Stimulated activated CD4-positive, alpha-beta T cell treated with anti-CD3 and anti-CD28 coated beads, TNF-alpha, amount 100 ng/mL, for 4 hours (primary cell): ENCODE data around the gene EXD3.
"Not testable (repeated sequence)": the region's sequence is repeated elsewhere in the genome, so short reads cannot be mapped to it uniquely, and the experiment has no call there.

ENCODE experiments used
- DNase-seq, 3 experiments: peaks; one replicate each; pipeline ENCODE4 v3.0.0-alpha.2; 2020; ENCODE audit warnings: low read depth in 3 of 3

The EXD3 gene

GRCh38 chr9:137339908-137340462 lies 83.0 kb downstream of the EXD3 start:
- not testable (repeated sequence) for DNase-seq

- DNase-seq = no peak
Measured at GRCh38 chr9:137339045-137339907, 83.7 kb downstream of the EXD3 start.

GRCh38 chr9:137336735-137337134 lies 86.2 kb downstream of the EXD3 start:
- no peak for DNase-seq

- no peak for DNase-seq
Measured at GRCh38 chr9:137333016-137333671, 89.8 kb downstream of the EXD3 start.

- DNase-seq = no peak
Measured at GRCh38 chr9:137331929-137332328, 91.0 kb downstream of the EXD3 start.

- DNase-seq = no peak
Measured at GRCh38 chr9:137330689-137331088, 92.3 kb downstream of the EXD3 start.

DNA sequence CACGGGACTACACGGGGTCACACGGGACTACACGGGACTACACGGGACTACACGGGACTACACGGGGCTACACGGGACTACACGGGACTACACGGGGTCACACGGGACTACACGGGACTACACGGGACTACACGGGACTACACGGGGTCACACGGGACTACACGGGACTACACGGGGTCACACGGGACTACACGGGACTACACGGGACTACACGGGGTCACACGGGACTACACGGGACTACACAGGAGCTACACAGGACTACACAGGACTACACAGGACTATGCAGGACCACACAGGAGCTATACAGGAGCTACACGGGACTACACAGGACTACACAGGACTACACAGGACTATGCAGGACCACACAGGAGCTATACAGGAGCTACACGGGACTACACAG lies 93.4 kb downstream of the EXD3 start:
- DNase-seq = not testable (repeated sequence)

GRCh38 chr9:137327641-137328550 lies 95.1 kb downstream of the EXD3 start:
- not testable (repeated sequence) for DNase-seq

DNA sequence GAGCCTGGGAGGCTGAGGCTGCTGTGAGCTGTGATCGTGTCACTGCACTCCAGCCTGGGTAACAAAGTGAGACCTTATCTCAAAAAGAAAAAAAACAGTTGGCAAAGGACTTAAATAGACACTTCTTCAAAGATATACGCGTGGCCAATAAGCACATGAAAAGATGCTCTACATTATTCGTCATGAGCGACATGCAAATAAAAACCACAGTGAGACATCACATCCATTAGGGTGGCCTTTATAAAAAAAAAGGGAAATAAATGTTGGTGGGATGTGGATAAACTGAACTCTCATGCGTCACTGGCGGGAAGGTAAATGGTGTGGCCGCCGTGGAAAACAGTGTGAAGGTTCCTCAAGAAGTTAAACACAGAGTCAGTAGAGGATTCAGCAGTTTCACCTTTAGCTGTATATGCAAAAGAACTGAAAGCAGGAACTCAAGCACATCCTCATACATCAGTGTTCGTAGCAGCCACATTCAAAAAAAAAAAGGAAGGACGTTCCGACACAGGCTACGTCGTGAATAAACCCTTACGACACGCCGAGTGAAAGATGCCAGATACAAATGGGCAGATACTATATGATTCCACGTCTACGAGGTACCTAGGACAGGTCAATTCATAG lies 96.4 kb downstream of the EXD3 start:
- DNase-seq = no peak

DNA sequence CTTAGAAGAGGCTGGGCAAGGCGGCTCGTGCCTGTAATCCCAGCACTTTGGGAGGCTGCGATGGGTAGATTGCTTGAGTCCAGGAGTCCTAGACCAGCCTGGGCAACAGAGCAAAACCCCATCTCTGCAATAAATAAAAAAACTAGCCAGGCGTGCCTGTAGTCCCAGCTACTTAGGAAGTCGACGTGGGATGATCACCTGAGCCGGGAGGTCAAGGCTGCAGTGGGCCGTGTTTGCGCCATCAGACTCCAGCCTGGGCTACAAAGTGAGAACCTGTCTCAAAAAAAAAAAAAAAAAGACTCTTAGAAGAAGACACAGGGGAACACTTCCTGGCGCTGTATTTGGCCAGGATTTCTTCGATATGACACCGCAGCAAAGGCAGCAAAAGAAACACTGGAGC lies 97.2 kb downstream of the EXD3 start:
- DNase-seq = no peak

DNA sequence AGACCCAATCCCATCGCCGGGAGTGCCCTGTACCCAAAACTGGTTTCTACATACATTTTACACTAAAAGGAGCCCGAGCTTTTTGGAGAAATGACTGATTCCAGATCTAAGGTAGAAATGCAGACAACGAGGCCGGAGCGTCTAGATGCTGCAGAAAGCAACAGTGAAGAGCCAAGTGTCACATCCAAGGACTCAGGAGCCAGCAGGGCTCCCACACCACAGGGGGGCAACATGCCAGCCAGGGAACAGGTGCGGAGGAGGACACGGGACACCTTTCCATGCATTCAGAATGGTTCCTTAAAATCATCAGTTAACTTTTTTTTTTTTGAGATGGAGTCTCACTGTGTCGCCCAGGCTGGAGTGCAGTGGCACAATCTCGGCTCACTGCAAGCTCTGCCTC lies 97.8 kb downstream of the EXD3 start:
- DNase-seq = no peak

GRCh38 chr9:137323531-137324331 lies 99.2 kb downstream of the EXD3 start:
- DNase-seq = no peak

GRCh38 chr9:137321726-137322361 lies 101.1 kb downstream of the EXD3 start:
- no peak for DNase-seq

GRCh38 chr9:137320555-137321384 lies 102.2 kb downstream of the EXD3 start:
- no peak for DNase-seq

DNA sequence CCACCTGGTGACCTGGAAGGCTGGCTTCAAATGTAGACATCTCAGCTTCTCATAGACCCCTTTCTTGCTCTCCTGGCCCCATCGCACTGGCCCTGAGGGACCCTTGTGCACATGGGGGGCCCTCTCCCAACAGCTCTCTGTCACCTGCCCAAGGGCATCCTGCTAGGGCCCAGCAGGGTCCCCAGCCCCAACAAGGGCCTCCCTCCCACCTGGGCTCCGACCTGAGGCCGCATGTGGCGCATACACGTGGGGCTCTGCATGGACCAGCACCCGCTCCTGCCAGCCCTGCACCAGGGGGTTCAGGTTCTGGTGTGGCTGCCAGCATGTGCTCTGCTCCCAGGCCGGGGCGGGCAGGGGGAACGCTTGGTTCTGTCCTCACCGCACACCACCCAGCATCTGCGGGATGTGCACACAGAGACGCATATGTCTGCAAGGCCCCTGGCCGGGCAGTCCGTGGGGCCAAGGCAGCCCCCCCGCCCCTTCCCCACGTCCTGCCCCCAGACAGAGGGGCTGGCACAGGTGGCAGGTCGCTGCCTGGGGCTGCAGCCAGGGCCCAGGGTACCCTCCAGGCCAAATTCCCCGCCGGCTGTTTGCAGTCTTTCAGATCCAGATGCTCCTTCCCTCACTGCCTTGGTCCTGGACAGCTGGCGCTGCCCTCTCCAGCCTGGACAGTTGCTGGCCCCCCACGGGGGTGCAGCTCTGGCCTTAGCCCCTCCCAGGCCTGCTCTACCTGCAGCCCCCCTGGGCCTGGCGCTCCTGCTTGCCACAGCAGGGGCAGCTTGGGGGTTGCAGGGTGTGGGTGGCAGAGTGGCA lies 103.0 kb downstream of the EXD3 start:
- DNase-seq = no peak

GRCh38 chr9:137319011-137319738 lies 103.8 kb downstream of the EXD3 start:
- DNase-seq = no peak

DNA sequence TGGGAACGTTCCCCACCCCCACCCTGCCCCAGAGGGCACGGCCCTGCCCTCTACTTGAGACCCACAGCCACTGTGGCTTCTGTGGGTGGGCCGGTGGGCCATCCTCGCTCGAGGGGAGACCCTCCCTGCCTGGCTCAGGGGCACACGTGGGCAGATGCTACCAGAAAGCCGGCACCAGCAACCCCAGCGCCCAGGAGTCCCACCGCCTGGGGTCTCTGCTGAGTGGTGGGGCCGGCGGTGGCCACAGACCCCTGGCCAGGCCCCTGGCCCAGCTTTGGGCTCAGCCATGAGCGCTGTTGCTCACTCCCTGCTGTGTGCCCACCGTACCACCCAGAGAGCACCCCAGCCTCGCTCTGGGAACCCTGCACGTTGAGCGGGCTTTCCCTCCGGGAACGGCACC lies 104.4 kb downstream of the EXD3 start:
- DNase-seq = no peak
